HepG2 (cell line): Measurements from ENCODE around the gene CCDC183. TPM values are rescaled to one million over a fixed set of nuclear protein-coding genes. Genes with fewer than 3 reads are reported as not detected.
A peak's percentile ranks its signal among the peaks of the same experiment; 100 is the strongest.

Experiments
- ATF2 ChIP-seq: sonication (generic); formaldehyde crosslinking; IDR thresholded peaks from 2 replicates; pipeline ENCODE4 v1.4.0; 2020; ENCODE audit warnings: missing genetic modification reagents
- TCF12 ChIP-seq, 2 experiments: fragments of 450-650 bp in 1 of 2; sonication (generic) in 1 of 2; formaldehyde crosslinking in 1 of 2; IDR thresholded peaks; 2 replicates each; pipeline versions ENCODE4 v1.6.1 to v1.8.0; 2017 to 2022; ENCODE audit warnings: antibody characterized with exemption in 1 of 2, mild to moderate bottlenecking in 1 of 2, missing genetic modification reagents in 1 of 2, moderate library complexity in 1 of 2
- ZFY ChIP-seq: sonication (generic); formaldehyde crosslinking; IDR thresholded peaks from 2 replicates; pipeline ENCODE4 v1.4.0; 2020; ENCODE audit warnings: missing genetic modification reagents
- ZHX1 ChIP-seq: sonication (generic); formaldehyde crosslinking; IDR thresholded peaks from 2 replicates; pipeline ENCODE4 v1.8.1; 2022; ENCODE audit warnings: low read depth, mild to moderate bottlenecking, missing genetic modification reagents
- ZMAT5 ChIP-seq: sonication (generic); formaldehyde crosslinking; IDR thresholded peaks from 2 replicates; pipeline ENCODE4 v1.5.0; 2020; ENCODE audit warnings: mild to moderate bottlenecking, low read depth, missing genetic modification reagents, borderline replicate concordance
- ZNF282 ChIP-seq: fragments of 450-650 bp; IDR thresholded peaks from 2 replicates; pipeline ENCODE4 v1.6.1; 2018; ENCODE audit not compliant: partially characterized antibody
- ZNF407 ChIP-seq: sonication (generic); formaldehyde crosslinking; IDR thresholded peaks from one replicate; pipeline ENCODE4 v1.5.1; 2020; ENCODE audit warnings: mild to moderate bottlenecking, missing genetic modification reagents; ENCODE audit errors: not compliant biosample characterization
- ZNF512B ChIP-seq: sonication (generic); formaldehyde crosslinking; IDR thresholded peaks from 2 replicates; pipeline ENCODE4 v1.5.1; 2020; ENCODE audit warnings: missing genetic modification reagents, mild to moderate bottlenecking, borderline replicate concordance
- polyA plus RNA-seq, 8 experiments: library from polyadenylated mRNA; depleted of rRNA in 3 of 8; stranded (reverse) in 7 of 8; unstranded in 1 of 8; fragments of >200 nt; fragmentation: Illumina TruSeq in 4 of 8; extraction: Trizol in 4 of 8; gene quantifications; 2 replicates each; pipeline versions ENCODE4 v1.2.1 to v1.2.3, GENCODE V29; 2011 to 2016; ENCODE audit warnings: low read depth in 4 of 8, missing spikeins in 1 of 8, mixed read lengths in 1 of 8; ENCODE audit not compliant: insufficient read depth in 1 of 8
- total RNA-seq, 5 experiments: library from RNA; depleted of rRNA; stranded (reverse); fragments of >200 nt; fragmentation: Illumina TruSeq; extraction: Trizol; gene quantifications; 2 replicates each; pipeline ENCODE4 v1.2.3, GENCODE V29; 2016; ENCODE audit warnings: low read depth in 1 of 5

CCDC183 gene
- total and polyA plus RNA-seq, 2 of the 13 experiments (the other 11 are each of a cell fraction or from before 2014, with no cell fraction given), result 5.0 to 66.4 TPM

GRCh38 chr9:136799079-136799853 is 3.1 kb downstream of the CCDC183 start (continued):
- TF ChIP-seq TCF12 (IDR thresholded peaks at IDR 0.05) (no peak), TCF12 (CRISPR knock-in tag; IDR thresholded peaks at IDR 0.05) (peak; percentile 84), ZMAT5 (CRISPR knock-in tag) (no peak), ZNF407 (CRISPR knock-in tag) (peak; percentile 66), ZNF282 (no peak), ZFY (CRISPR knock-in tag) (peak; percentile 85), ATF2 (CRISPR knock-in tag) (peak; percentile 76), ZNF512B (CRISPR knock-in tag) (no peak), ZHX1 (peak; percentile 53; the same call in 1 of the 2 replicates)
